ENCODE measurements around the gene WASF1.

DNA sequence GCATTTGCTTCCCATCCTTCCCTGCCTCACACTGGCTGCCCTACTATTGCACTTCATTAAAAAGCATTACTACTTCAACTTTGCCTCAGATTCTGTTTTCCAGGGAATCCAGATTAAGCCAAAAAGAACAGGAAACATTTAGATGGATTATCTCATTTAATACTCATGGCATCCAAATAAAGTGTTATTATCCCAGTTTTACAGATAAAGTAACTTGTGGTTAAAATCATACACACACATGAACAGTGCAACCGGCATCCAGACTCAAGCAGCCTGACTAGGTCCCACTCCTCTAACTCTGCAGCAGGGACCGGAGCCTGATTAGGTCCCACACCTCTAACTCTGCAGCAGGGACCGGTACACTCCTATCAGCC is 129.0 kb downstream of the WASF1 start:
- TF ChIP-seq CTCF (conservative IDR thresholded peaks at IDR 0.05; ENCODE audit: low read length) = no peak
- TF ChIP-seq EZH2phosphoT487 (IDR thresholded peaks at IDR 0.05; ENCODE audit: borderline replicate concordance) = no peak
